22Rv1 (cell line): ENCODE measurements around the gene GASK1B.

Experiments used
- ZFX ChIP-seq: fragments of 450-650 bp; IDR thresholded peaks from 2 replicates; pipeline ENCODE4 v1.6.1; 2017; ENCODE audit warnings: antibody characterized with exemption, borderline replicate concordance
- TF ChIP-seq, protein P1 (sequence below): fragments of 450-650 bp; IDR thresholded peaks from 2 replicates; pipeline ENCODE4 v1.5.1; 2017; ENCODE audit warnings: mild to moderate bottlenecking

DNA sequence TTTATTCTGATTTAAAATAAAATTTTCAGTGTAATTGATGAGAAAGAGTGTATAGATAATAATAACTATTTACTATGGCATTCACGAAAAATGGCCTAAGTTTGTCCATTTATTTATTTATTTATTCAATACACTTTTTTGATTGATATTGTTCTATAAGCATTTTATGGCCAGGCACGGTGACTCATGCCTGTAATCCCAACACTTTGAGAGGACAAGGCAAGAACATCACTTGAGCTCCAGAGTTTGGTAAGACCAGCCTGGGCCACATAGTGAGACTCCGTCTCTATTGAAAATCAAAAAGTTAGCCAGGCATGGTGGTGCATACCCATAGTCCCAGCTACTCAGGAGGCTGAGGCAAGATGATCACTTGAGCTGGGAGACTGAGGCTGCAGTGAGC lies 25.7 kb downstream of the GASK1B start:
- TF ChIP-seq, protein P1, sequence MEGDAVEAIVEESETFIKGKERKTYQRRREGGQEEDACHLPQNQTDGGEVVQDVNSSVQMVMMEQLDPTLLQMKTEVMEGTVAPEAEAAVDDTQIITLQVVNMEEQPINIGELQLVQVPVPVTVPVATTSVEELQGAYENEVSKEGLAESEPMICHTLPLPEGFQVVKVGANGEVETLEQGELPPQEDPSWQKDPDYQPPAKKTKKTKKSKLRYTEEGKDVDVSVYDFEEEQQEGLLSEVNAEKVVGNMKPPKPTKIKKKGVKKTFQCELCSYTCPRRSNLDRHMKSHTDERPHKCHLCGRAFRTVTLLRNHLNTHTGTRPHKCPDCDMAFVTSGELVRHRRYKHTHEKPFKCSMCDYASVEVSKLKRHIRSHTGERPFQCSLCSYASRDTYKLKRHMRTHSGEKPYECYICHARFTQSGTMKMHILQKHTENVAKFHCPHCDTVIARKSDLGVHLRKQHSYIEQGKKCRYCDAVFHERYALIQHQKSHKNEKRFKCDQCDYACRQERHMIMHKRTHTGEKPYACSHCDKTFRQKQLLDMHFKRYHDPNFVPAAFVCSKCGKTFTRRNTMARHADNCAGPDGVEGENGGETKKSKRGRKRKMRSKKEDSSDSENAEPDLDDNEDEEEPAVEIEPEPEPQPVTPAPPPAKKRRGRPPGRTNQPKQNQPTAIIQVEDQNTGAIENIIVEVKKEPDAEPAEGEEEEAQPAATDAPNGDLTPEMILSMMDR: no peak
- no peak for TF ChIP-seq ZFX
